ENCODE data around the gene EHD4. TPM values are rescaled to one million over a fixed set of nuclear protein-coding genes. Genes with fewer than 3 reads are reported as not detected.

Gene EHD4
- total RNA-seq, 1 donor from 2014 or later: 18.8 TPM

DNA sequence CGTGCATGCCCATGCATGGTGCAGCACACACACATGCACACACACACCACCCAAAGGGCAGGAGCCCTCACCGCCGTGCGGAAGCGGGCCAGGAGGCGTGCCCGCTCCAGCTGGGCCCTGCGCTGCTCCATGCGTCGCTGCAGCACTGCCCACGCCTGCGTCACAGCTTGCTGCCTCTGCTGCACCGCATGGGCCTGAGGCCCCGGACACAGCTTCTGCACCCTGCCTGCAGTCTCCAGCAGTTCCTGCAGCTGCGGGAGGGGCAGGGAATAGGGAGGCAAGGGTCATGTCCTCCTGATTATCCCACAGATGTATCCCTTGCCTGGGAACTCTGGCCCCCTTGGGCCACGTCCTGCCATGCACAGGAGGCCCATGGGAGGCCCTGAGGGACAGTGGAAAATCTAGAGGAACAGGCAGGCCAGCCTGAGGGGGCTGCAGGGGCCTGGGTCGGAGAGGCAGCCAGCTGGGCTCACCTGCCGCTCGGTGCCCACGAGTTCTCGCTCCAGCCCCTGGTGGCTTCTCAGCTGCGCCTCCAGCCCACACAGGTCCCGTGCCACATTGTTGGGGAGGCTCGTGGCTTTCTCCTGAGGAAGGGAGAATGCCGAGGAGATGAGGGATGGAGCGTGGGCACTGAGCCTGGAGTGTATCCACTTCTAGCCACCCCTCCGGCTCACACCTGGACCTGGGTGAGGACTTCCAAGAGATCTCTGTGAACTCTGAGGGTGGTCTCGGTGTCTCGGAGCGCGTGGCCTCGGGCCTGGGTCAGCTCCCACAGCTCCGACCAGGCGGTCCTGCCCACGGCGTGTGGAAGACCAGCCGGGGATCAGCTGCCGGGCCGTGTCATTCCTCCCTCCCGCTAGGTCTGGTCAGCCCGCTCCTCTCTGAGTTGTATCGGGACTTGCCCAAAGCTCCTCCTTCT lies 102.3 kb downstream of the EHD4 start:
- DNase-seq (ENCODE audit: extremely low spot score, unreplicated experiment): no peak
- Mint-ChIP-seq H3K27me3 (no peaks in the 10 kb centered on the region), H3K4me1 (ENCODE audit: unreplicated experiment) (peaks cover 14% of the 10 kb centered on the region), H3K4me3 (no peak overlapping the region), H3K27ac (no peak overlapping the region), H3K36me3 (peaks cover 8% of the 10 kb centered on the region), H3K9me3 (no peaks in the 10 kb centered on the region)
- no peak for TF ChIP-seq CTCF (conservative IDR thresholded peaks at IDR 0.05)

DNA sequence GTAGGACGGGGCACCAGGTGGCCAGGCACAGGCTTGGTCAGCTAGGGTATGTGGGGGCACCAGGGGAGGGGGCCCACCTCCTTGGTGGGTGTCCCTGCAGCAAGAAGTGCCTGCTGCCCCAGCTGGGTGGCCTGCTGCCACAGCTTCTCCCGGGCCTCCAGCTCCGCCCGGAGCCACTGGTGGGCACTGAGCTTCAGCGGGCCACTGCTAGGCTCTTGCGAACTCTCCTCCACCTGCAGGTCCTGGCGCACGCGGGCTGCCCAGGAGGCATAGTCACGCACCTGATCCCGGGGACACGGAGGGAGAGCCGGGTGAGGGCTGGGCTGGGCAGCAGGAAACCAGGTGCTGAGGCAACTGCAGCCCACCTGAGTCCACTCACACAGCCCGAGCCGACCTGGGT lies 104.0 kb downstream of the EHD4 start:
- Mint-ChIP-seq H3K27ac (no peak overlapping the region), H3K4me3 (no peak overlapping the region), H3K27me3 (no peaks in the 10 kb centered on the region), H3K9me3 (no peaks in the 10 kb centered on the region), H3K36me3 (peaks cover 8% of the 10 kb centered on the region), H3K4me1 (ENCODE audit: unreplicated experiment) (peaks cover 14% of the 10 kb centered on the region)
- no peak for TF ChIP-seq CTCF (conservative IDR thresholded peaks at IDR 0.05)
- DNase-seq (ENCODE audit: extremely low spot score, unreplicated experiment): no peak

DNA sequence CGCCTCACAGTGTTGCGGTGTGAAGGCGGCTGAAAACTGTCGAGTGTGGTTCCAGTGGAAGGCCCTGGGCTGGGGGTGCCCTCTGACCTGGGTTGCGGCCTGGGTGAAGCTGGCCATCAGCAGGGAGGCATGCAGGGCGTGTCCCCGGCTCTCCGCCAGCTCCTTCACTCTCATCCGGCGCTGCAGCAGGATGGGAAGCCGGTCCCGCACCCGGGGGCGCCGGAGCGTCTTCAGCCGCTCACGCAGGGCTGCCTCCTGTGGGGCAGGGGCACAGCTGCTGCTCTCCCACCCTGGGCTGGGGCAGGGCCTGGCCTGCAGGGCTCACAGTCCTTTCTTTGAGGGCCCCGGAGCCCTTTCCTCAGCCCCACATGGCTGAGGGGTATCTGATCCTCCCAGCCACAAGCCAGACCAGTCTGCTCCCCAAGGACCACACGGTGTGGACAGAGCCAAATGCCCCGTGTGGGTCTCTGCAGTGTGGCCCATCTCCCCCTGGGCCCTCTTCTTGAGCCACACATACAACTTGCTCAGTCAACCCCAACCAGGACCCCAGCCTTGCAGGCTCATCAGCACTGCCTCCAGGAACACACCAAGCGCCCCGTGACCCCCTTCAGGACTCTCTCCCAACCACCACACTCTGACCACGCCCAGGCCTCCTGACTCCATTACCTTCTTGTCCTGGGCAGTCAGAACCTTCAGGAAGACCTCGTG lies 105.3 kb downstream of the EHD4 start:
- H3K9me3 Mint-ChIP-seq: no peaks in the 10 kb centered on the region
- H3K4me3 Mint-ChIP-seq: no peak overlapping the region
- TF ChIP-seq CTCF (conservative IDR thresholded peaks at IDR 0.05): no peak
- peaks cover 19% of the 10 kb centered on the region for H3K4me1 Mint-ChIP-seq (ENCODE audit: unreplicated experiment)
- H3K27me3 Mint-ChIP-seq: no peaks in the 10 kb centered on the region
- peaks cover 3% of the 10 kb centered on the region for H3K36me3 Mint-ChIP-seq
- no peak for DNase-seq (ENCODE audit: extremely low spot score, unreplicated experiment)
- no peak overlapping the region for H3K27ac Mint-ChIP-seq

DNA sequence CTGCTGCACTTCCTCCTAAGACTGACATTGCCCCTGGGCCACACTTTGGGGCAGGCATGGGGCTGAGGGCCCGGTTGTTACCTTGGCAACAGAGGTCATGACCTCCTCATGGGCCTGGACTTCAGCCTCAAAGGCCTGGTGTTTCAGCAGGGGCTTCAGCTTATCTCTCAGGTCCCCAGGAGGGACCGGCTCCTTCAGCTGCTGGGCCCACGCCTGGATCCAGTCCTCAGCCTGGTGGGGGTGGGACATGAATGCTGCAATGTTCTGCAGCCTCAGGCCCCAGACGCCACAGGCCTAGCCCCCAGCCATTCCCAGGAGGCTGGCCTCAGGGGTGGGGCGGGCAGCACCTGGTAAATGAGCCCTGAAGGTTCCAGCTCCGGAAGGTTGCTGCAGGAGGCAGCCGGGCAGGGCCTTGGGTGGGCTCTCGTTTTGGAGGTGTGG lies 106.1 kb downstream of the EHD4 start:
- no peak overlapping the region for H3K4me3 Mint-ChIP-seq
- H3K36me3 Mint-ChIP-seq: peaks cover 3% of the 10 kb centered on the region
- H3K27me3 Mint-ChIP-seq: no peaks in the 10 kb centered on the region
- TF ChIP-seq CTCF (conservative IDR thresholded peaks at IDR 0.05): no peak
- peaks cover 19% of the 10 kb centered on the region for H3K4me1 Mint-ChIP-seq (ENCODE audit: unreplicated experiment)
- H3K27ac Mint-ChIP-seq: no peak overlapping the region
- DNase-seq (ENCODE audit: extremely low spot score, unreplicated experiment): no peak
- no peaks in the 10 kb centered on the region for H3K9me3 Mint-ChIP-seq

- H3K36me3 Mint-ChIP-seq: peaks cover 3% of the 10 kb centered on the region
Observed at GRCh38 chr15:41865490-41866055, 106.8 kb downstream of the EHD4 start.

More at GRCh38 chr15:41865490-41866055, 106.8 kb downstream of the EHD4 start:
- no peak for TF ChIP-seq CTCF (conservative IDR thresholded peaks at IDR 0.05)
- Mint-ChIP-seq H3K9me3 (no peaks in the 10 kb centered on the region), H3K27ac (no peak overlapping the region), H3K4me3 (no peak overlapping the region), H3K27me3 (no peaks in the 10 kb centered on the region), H3K4me1 (ENCODE audit: unreplicated experiment) (peaks cover 16% of the 10 kb centered on the region)
- DNase-seq (ENCODE audit: extremely low spot score, unreplicated experiment): no peak

All from type B pancreatic cell (in vitro differentiated cells).